Measurements from ENCODE around the gene RICTOR.
"Not testable (repeated sequence)": the region's sequence is repeated elsewhere in the genome, so short reads cannot be mapped to it uniquely, and the experiment has no call there.

The RICTOR gene

DNA sequence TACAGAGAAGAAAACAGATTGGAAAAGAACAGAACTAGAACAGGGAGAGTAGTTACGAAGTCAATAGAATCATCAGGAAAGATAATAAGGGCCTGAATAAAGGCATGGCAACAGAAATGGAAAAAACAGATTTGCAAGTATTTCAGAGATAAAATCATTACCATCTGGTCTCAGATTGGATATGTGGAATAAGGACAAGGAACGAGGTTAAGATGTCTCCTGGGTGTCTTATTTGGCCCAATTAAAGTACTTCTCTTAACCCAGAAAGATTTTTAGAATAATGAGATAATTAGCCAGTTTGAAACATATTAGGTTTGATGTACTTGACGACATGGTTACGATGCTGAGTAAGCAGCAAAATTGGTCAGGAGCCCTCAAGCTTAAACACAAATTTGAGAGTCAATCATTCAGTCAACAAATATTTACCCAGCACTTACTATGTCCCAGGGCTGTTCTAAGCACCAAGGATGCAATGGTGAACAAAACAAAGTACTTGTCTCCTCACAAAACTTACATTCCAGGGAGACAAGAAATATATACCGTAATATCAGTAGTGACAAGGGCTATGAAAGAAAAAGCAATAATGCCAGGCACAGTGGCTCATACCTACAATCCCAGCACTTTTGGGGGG, 18.3 kb downstream of the RICTOR start:
- DNase-seq = no peak

DNA sequence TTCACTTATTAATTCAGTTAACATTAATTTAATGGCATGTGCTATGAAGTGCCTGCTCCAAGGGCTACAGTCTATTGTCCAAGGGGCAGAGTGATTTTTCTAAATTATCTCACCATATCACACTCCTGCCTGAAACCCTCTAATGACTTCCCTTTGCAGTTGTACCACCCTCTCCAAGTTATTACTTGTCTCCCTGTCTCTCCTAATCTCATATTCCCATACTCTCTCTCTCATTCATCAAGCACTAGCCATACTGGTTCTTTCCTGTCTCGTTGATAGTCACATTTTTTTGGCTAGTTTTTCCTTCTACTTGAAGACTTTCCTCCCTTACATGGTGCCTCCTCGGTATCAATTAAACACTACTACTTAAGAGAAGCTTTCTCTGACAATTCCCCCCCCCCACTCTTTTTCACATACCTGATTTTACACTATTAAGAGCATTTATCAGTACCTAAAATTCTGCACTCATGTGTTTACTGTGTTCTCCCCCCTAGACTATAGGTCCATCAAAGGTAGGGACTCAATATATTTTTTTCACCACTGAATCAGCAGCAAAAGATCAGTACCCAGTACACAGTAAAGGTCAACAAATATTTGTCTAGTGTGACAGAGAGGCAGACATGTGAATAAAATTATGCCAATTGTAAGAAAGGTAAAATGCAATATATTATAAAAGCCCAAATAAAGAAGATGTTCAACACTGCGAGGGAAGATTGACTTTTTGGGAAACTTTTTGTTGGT, 19.0 kb downstream of the RICTOR start:
- DNase-seq = no peak

DNA sequence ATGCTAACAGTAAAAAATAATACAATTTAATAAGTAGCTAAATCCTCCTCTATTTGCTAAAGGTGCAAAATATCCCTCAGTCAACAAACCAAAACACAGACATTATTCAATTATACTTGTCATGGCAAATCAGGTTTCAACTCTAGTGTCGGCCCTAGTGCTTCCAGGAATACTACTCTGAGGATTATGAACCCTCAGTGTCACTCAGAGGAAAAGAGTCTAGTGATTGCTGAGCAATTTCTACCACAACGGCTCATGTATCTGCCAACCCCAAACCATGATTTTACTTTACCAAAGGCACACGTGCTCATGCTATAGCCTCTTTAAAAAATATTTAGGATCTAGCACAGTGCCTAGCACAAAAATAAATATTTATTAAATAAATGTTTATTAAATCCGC, 21.0 kb downstream of the RICTOR start:
- no peak for DNase-seq

DNA sequence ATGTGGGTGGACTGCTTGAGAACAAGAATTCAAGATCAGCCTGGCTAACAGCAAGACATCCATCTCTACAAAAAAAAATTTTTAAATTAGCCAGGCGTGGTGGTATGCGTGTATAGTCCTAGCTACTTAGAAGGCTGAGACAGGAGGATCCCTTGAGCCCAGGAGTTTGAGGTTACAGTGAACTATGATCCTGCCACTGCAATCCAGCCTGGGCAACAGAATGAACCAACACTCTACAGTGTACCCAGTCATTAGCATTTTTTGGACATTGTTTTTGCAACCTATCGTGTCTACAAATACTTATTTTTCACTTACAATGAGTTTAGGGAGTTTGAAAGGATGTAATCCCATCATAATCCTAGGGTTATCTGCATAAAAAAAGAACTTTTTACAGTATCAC, 22.1 kb downstream of the RICTOR start:
- no peak for DNase-seq

DNA sequence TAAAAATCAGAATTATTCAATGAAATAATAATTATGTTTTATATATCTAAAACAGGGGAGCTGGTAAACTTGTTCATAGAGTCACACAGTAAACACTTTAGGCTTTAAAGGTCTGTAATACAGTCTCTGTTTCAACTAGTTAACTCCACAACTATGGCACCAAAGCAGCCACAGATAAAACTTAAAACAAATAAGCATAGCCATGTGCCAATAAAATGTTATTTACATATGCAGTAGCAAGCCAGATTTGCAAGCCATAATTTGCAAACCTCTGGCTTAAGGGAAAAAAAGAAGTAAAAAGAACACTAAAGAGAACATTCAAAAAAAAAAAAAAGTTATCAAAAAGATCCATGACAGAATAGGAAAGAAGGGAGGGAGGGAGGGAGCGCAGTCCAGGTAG, 24.9 kb downstream of the RICTOR start:
- DNase-seq = no peak

DNA sequence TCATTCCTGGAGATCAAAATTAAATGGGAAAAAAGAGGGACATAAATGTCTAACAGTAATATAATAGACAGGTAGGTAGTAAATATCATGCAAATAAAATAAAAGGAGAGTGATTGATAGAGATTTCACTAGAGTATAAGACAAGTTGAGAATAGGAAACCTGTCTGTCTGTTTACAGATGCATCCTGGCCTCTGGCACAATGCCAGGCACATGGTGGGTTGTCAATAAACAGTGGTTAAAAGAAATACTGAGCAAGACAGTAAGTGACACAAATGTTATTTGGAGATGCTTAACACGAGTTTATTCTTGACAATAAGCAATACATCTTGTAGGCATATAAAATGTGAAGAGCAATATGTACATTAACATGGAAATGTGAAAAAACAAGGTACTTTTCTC, 33.3 kb downstream of the RICTOR start:
- no peak for DNase-seq

DNA sequence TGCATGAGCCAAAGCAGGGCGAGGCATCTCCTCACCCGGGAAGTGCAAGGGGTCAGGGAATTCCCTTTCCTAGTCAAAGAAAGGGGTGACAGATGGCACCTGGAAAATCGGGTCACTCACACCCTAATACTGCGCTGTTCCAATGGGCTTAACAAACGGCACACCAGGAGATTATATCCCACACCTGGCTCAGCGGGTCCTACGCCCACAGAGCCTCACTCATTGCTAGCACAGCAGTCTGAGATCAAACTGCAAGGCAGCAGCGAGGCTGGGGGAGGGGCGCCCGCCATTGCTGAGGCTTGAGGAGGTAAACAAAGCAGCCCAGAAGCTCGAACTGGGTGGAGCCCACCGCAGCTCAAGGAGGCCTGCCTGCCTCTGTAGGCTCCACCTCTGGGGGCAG, 39.7 kb downstream of the RICTOR start:
- DNase-seq = not testable (repeated sequence)

DNA sequence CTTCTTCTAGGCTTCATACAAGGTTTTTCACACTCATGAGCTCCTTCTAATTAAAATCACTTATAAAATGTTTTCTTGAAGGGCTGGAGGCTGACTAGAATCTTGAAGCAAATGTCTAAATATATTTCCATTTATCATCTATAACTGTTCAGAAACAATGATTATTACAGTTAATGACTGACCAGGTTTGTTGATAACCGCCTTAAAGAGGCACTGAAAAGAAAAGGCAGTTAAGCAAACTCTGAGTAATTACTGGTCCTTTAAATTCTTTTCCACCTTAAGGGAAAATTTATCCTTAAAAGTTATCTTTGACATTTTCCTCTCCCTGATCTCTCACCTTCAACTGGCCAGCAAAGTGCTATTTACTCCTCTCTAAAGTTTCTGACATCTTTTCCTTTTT, 43.2 kb downstream of the RICTOR start:
- no peak for DNase-seq

DNA sequence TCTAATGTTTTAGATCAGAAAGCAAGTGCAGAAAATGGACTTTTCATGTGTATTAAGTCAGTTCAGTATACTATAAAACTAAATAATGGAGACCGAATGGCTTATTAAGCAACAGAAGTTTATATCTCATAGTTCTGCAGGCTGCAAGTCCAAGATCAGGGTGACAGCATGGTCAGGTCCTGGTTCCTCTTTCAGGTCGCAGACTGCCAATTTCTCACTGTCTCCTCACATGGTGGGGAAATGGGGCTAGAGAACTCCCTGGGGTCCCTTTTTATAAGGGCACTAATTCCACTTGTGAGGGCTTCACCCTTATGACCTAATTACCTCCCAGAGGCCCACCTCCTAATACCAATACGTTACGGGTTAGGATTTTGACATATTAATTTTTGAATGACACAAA, 48.7 kb downstream of the RICTOR start:
- DNase-seq = no peak

DNA sequence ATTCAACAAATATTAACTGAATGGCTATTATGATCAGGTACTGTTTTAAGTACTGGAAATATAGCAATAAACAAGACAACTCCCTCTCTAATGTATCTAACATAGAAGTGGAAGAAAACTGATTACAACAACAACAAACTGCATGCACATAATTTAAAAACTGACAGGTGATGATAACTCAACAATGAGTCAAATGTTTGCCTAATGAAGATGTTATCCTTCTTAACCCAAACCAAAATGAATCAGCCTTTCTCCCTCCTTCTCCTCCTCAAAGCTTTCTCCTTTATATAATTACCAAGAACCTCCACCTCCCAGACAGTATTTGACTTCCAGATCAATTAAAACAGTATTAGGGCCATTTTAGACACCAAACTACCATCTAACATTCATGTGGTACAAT, 49.3 kb downstream of the RICTOR start:
- DNase-seq = no peak

DNA sequence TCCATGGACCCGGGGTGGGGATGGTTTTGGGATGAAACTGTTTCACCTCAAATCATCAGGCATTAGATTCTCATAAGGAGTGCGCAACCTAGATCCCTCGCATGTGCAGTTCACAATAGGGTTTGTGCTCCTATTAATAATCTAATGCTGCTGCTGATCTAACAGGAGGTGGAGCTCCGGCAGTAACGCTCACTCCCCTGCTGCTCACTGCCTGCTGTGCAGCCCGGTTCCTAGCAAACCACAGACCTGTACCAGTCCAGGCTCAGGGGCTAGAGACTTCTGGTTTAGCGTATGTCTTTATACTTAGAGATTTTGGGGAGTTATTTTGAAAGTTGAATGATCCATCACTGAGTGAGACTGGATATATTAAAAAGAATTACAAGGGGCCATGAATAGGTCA, 50.2 kb downstream of the RICTOR start:
- DNase-seq = no peak

DNA sequence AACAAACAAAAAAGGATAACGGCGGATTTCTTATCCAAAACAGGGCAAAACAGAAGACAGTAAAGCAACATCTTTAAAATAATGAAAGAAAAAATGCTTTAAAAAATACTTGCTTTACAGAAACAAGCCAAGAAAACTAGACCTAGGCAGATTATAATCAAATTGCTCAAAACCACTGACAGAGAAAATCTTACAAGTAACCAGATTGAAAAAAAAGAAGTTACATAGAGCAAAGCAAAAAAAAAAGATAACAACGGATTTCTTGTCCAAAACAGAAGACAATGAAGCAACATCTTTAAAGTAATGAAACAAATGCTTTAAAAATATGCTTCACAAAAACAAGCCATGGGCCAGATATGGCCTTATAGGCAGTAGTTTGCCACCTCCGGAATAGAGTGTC, 51.1 kb downstream of the RICTOR start:
- DNase-seq = no peak

DNA sequence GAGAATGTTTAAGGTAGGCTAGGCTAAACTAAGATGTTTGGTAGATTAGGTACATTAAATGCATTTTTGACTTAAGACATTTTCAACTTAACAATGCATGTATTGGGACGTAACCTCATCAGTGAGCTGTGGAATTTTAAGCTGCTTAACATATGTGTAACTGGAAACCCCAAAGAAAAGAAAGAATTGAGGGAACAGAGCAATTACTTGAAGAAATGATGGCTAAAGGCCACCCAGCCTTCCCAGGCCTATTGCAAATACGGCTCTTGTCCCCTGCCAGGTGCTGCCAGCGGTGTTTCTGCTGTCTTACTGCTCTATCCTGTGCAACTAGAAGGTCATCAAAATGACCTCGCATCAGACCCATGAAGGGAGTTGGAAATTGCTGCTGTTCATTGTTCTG, 52.0 kb downstream of the RICTOR start:
- no peak for DNase-seq

DNA sequence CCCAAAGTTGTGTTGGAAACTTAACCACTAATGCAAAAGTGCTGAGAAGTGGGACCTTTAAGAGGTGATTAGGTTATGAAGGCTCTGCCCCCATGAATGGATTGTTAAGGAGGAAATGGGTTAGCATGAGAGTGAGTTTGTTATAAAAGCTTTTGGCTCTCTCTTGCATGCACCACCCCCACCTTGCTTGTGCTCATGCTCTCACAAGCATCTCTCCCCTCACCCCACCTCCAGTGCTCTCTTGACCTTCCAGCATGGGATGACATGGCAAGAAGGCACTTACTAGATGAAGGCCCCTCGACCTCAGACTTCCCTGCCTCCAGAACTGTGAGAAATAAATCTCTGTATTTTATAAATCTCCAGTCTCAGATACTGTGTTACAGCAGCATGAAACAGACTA, 52.8 kb downstream of the RICTOR start:
- DNase-seq = no peak

DNA sequence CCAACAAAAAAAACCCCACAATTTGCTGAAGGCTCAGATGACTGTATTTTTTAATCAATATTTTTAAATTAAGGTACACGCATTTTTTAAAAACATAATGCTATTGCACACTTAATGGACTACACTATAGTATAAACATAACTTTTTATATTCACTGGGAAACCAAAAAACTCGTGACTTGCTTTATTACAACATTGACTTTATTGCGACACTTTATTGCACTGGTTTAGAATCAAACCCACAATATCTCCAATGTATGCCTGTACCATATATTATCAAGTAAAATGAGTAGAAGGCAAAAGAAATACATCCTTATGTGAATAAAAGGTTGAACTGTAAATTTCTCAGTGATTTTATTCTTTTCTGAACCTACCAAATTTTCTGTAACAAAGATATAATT, 53.7 kb downstream of the RICTOR start:
- no peak for DNase-seq

DNA sequence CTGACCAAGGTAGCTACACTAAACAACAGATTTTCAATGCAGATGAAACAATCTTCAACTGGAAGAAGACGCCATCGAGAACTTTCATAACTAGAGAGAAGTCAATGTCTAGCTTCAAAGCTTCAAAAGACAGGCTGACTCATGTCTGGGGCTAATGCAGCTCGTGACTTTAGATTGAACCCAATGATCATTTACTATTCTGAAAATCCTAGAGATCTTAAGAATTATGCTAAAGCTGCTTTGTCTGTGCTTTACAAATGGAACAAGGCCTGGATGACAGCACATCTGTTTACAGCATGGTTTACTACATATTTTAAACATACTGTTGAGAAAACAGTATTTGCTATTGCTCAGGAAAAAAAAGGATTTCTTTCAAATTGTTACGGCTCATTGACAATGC, 54.9 kb downstream of the RICTOR start:
- DNase-seq = no peak

DNA sequence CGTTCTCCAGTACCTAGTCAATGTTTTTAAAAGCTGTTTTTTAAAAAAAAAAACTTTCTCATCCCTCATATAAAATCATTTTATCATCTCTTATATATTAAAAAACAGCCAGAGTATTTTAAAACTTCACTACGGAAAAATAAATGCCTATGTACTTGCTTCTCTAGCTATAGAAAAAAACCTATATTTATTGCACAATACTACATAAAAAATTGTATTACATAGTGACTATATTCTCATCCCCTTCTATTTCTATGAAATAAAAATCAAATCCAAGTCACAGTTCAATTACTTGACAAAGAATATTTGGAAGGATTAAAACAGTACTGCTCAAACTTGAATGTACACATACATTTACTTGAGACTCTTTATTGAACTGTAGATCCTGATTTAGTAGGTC, 56.7 kb downstream of the RICTOR start:
- DNase-seq = no peak

DNA sequence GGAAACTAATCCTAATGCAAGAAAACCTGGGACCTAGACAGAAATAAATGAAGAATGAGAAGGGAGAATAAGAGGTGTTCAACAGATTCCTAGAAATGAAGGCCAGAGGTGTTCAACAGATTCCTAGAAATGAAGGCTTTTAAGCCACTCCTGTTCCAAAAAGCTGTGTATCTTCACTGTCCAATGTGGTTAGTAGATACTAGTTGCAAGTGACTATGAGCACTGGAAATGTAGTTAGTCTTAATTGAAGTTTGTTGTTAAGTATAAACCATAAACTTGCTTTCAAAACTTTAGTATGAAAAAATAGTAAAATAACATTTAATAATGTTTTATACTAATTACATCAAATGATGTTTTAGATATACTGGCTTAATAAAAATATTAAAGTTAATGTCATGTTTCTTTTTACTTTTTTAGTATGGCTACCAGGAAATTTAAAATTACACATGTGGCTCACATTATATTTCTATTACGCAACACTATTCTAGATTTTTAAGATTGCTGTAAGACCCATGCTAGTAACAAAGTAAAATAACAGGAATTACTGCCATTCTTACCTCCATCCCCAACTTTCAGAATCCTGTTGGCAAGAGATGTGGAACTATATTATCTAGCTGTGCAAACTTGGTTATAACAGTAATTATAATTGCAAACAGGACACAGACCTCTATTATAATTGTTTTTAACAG, 57.5 kb downstream of the RICTOR start:
- DNase-seq = peak in 1 of 5 donors; percentile 19

DNA sequence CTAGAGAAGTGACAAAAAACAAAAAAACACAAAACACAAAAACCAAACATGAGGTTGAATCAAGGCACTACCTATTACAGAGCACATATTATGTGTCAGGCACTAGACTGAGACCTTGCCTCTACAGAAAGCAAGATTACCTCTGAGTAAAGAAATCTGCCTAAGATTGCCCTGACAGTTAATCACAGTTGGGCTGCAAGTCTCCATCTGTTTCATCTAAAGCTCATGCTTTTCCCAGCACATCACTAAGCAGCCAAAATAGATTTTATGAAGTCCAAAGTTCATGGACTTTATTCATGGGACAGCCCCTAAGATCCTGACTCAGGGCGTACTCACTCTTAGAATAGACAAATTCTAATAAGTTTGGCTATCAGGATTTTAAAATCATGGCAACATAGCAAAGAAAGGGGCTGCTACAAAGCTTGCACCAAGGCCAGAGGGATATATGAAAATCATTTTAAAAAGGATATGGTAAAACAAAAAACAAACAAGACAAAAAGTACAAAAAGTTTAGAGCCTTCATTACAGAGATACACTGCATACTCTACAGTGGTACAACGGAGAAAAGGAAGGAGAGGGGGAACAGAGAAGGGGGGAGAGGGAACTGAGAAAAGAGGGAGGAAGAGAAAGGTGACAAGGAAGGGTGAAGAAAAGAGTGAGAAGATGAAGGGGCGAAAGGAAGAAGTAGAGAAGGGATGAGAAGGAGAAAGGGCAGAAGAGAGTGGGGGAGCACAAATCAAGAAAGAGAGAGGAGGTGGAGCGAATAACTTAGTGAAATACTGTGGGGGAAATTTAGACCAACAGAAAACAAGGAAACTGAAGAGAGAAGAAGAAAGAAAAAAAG, 58.2 kb downstream of the RICTOR start:
- DNase-seq = no peak

DNA sequence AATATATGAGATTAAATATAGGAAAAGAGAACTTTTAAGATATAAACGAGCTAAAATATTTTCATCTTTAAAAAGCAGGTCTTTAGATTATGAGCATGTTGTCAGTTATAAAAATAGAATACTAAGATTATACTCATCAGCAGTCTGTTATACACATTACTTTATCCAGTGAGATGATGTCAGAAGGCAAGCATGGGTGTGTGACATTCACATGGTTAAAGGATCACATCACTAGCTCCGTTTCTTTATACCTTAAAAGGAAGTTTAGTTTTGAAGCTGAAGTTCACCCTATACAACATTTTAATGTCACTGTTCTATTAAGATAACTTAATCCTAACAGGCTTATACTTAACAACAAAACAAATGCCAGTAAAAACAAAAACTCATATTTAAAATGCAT, 59.6 kb downstream of the RICTOR start:
- DNase-seq = no peak

DNA sequence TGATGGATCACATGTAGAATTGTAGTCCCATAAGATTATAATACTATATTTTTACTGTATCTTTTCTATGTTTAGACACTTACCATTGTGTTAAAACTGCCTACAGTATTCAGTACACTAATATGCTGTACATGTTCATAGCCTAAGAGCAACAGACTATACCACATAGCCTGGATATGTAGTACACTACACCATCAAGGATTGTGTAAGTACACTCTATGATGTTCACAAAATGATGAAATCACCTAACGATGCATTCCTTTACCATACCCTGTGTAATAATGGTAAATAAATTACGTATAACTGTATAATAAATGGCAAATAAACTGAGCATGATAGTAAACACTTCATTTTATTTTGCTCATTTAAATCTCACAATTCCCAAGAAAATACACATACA, 60.3 kb downstream of the RICTOR start:
- DNase-seq = no peak

DNA sequence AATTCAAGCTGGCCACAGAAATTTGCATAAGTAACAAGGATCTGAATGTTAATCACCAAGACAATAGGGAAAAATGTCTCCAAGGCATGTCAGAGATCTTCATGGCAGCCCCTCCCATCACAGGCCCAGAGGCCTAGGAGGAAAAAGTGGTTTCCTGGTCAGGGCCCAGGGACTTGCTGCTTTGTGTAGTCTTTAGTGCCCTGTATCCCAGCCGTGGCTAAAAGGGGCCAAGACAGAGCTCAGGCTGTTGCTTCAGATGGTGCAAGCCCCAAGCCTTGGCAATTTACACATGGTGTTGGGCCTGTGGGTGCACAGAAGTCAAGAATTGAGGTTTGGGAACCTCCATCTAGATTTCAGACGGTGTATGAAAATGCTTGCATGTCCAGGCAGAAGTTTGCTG, 63.2 kb downstream of the RICTOR start:
- DNase-seq = not testable (repeated sequence)

DNA sequence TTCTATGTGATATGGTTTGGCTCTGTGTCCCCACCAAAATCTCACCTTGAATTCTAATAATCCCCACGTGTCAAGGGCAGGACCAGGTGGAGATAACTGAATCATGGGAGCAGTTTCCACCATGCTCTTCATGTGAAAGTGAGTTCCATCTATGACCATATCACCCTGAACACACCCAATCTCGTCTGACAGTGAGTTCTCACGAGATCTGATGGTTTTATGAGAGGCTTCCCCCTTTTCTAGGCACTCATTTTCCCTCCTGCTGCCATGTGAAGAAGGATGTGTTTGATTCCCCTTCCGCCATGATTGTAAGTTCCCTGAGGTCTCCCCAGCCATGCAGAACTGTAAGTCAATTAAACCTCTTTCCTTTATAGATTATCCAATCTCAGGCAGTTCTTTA, 64.2 kb downstream of the RICTOR start:
- DNase-seq = no peak
